Measurements from ENCODE around the gene OTOP1.
"Not testable (repeated sequence)": the region's sequence is repeated elsewhere in the genome, so short reads cannot be mapped to it uniquely, and the experiment has no call there.

Gene OTOP1, protein sequence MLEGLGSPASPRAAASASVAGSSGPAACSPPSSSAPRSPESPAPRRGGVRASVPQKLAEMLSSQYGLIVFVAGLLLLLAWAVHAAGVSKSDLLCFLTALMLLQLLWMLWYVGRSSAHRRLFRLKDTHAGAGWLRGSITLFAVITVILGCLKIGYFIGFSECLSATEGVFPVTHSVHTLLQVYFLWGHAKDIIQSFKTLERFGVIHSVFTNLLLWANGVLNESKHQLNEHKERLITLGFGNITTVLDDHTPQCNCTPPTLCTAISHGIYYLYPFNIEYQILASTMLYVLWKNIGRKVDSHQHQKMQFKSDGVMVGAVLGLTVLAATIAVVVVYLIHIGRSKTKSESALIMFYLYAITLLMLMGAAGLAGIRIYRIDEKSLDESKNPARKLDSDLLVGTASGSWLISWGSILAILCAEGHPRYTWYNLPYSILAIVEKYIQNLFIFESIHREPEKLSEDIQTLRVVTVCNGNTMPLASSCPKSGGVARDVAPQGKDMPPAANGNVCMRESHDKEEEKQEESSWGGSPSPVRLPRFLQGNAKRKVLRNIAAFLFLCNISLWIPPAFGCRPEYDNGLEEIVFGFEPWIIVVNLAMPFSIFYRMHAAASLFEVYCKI

DNA sequence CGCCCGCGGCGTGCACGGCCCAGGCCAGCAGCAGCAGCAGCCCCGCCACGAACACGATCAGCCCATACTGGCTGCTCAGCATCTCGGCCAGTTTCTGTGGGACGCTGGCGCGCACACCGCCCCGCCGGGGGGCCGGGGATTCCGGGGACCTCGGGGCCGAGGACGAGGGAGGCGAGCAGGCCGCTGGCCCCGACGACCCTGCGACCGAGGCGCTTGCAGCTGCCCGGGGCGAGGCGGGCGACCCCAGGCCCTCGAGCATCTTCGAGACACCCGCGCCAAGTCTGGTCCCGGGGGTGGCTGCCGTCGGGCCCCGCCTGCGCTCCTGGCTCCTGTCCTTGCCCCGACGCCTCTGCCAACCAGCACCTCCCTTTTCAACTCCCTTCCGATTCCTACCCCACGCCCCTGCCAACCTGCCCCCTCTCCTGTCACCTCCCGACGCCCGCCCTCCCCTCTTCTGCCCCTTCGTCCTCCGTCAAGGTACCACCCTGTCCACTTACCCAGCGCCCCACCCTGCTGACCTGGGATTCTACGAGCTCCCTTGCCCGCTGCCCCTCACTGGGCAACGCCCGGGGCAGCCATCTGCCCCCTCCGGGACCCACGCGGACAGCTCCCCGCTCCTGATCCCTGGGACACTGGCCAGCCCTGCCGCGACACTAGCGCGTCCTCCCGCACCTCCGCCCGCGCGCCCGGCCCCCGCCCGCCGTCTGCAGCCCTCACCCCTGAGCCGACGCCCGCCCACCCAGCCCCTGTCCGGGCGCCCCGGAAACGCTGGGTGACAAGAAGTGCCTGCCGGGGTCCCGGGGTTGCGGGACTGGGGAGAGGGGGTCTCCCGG is at the start of gene OTOP1:
TSS of gene OTOP1 (minus strand) at position 324 of the 833 bp plus-strand sequence. CDS start at position 259, 65 bp downstream.
- no peak for DNase-seq (ENCODE audit: low spot score)

DNA sequence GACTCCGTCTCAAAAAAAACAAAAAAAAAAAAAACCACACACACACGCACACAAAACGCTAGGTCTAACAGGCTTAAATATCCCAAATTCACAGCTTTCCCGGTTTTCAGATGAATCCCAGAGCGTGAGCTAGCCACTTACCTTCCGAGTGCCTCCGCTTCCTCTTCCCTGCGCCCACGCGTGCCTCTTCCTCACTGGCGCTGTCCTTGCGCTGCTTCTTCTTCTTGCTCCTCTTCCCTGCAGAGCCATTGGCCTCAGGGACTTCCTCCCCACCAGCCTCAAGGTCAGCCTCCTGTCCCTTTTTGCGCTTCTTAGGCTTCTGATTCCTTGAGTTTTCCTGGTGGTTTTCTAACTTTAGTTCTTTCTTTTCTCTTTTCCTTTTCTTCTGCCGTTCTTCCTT is 47.5 kb upstream of the OTOP1 start:
- no peak for DNase-seq (ENCODE audit: low spot score)

DNA sequence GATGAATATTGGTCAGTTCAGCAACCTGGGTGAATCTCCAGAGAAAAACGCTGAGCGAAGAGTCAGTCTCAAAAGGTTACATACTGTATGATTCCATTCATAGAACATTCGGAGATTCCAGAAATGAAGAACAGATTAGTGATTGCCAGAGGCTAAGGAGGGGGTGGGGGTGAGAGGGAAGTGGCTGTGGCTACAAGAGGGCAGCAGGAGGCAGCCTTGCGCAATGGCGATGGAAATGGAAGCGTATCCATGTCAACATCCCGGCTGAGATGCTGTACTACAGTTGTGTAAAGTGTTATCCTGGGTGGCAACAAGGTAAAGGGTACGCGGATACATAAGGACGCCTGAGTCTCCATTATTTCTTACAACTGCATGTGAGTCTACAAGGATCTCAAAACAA is 45.2 kb upstream of the OTOP1 start:
- no peak for DNase-seq (ENCODE audit: low spot score)

DNA sequence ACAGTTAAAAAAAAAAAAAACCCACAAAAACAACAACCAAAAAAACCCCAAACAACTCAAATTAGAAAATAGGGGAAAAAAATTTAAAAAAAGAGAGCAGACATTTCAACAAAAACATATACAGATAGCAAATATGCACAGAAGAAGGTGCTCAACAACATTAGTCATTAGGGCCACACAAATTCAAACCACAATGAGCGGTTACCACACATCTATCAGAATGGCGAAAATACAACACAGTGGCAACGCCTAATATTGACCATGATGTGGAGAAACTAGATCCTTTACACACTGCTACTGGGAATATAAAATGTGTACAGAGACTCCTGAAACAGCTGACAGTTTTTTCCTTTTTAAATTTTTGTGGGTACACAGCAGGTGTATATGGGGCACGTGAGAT is 43.8 kb upstream of the OTOP1 start:
- DNase-seq (ENCODE audit: low spot score): no peak

DNA sequence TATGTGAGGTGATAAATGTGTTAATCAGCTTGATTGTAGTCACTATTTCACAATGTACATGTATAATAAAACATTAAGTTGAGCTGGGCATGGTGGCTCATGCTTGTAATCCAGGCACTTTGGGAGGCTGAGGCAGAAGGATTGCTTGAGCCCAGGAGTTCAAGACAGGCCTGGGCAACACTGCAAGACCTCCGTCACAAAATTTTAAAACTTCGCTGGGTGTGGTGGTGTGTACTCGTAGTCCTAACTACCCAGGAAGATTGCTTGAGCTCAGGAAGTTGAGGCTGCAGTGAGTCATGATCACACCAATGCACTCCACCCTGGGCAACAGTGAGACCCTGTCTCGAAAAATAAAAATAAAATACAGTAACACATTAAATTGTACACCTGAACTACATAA is 43.1 kb upstream of the OTOP1 start:
- no peak for DNase-seq (ENCODE audit: low spot score)

DNA sequence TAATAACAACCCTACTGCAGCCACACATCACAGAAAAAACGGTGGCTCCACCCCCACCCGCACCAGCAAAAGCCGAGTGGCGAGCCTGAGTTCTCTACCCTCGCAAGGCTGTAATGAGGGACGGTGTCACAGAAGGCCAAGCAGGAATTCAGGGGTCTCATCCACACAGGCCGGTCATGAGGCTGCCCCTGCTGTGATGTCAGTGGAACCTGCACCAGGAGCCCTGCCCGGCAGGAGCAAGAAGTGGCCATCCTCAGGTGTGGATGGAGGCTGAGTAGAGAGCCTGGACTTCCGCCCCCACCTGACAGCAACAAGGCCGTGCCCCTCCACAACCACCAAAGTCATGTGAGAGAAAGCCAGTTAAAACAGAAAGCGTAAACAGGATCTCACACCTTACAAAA is 42.6 kb upstream of the OTOP1 start:
- DNase-seq (ENCODE audit: low spot score): no peak

DNA sequence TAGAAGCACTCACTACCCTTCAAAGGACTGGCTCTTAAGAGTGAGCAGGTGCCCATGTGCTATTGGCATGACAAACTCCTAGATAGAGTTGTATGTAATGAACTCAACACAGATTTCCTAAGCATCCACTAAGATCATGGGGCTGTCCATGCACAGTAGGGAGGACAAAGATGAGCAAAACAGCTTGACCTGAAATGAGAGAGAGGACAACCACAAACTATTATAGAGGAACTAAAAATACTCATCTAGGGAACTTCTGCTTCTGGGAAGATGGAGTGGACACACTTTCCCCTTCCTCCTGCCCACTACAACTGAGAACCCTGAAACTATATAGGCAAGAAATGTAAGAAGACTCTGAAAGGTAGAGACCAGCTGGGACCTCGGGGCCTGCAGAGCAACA is 42.0 kb upstream of the OTOP1 start:
- no peak for DNase-seq (ENCODE audit: low spot score)

DNA sequence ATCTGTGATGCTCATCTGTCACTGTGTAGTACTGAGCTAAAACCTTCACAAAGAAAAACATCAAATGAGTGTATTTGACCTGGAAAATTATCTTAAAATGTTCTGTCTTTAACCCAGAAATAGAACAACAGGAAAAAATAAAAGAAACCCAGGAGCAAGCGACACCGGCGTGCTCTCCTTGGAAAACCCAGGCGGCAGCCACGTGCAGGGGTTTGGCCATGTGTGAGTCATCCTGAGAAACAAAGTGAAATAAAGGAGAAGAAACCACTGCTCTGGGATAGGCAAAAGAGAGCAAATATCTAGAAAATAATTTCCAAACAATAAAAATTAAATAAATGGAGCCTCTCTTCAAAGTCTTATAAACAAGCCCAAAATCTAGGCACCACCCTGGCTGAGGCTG is 41.3 kb upstream of the OTOP1 start:
- no peak for DNase-seq (ENCODE audit: low spot score)

DNA sequence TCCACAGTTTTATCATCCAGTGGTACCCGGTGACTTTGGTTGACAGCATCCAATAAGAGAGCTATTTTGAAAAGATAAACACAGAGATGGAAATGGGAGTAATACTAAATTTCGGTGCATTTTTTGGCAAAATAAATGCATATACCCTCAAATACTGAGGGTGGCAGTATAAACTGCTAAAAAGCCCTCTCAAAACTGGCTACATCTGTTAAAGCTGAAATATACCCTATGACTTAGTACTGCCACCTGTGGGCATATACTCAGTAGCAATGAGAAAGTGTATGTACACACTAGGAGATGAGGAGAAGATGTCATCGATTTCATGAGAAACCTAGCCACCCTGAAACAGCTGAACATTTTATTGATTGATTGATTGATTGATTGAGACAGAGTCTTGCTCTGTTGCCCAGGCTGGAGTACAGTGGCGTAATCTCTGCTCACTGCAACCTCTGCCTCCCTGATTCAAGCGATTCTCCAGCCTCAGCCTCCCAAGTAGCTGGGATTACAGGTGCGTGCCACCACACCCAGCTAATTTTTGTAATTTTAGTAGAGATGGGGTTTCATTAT is 33.5 kb upstream of the OTOP1 start:
- DNase-seq (ENCODE audit: low spot score): peak; percentile 71

DNA sequence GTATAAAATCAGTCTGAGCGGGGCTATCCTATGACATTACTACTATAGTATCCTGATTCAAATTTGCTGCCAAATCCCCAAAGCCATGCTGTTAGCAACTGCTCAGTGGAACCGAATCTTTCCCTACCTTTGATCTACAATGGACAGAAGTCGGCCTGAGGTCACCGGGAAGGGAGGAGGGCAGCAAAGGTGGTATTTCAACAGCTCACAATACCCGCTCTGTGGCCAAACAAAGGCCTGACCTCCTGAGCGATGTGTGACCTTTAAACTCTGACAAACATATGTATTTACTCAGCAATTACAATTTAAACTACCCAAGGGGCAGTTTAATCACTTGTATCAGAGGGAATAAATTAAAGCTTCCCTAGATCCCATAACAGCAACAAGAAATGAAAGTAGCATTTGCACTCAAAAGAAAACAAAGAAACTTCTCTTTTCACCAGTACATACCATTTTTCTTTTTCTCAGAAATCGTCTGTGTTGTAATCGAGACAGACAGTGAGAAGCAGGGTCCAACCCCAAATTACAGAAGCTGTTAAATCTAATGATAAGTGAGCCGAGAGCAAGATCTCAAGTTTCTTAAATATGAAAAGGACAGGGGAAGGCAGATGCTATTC is 32.9 kb upstream of the OTOP1 start:
- DNase-seq (ENCODE audit: low spot score): no peak

DNA sequence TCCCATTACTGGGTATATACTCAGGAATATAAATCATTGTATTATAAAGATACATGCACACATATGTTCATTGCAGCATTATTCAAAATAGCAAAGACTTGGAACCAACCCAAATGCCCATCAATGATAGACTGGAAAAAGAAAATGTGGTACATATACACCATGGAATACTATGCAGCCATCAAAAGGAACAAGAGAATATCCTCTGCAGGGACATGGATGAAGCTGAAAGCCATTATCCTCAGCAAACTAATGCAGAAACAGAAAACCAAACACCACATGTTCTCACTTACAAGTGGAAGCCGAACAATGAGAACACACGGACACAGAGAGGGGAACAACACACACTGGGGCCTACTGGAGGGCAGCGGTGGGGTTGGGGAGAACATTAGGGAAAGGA is 31.0 kb upstream of the OTOP1 start:
- DNase-seq (ENCODE audit: low spot score): not testable (repeated sequence)

DNA sequence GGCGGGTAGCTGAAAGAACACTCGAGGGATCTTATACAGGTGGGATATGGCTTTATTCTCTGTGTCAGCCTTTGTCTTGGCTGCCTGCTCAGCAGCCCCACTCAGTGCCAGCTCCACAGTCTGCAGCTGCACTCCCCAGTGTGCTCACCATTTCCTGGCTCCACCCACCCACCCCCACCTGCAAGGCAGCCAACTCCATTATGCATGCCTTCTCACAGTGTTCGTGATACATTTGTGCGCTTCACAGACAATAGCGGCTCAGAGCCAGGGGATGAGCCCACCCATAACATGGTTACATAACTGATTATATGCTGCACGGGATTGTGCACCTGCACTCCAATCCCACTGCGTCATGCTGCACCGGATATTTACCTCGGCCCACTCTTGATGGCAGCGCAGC is 30.1 kb upstream of the OTOP1 start:
- DNase-seq (ENCODE audit: low spot score): no peak

DNA sequence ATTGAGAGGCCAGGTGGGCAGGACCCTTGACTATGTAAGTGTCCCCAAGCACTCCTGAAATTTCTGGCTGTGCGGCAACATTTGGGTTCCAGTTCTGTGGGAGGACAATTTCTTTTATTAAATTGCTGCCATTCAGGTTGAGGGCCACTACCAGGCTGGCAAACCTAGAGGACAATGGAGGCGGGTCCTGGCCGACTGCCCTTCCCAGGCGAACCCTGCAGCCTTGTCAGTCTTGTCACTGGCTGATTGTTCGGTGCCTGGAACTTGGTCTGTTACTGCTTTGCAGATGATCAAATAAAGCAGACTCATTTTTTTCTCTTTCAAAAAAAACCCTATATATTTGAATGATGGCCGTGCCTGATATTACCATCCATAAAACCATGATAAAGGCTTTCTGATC is 27.9 kb upstream of the OTOP1 start:
- DNase-seq (ENCODE audit: low spot score): no peak

DNA sequence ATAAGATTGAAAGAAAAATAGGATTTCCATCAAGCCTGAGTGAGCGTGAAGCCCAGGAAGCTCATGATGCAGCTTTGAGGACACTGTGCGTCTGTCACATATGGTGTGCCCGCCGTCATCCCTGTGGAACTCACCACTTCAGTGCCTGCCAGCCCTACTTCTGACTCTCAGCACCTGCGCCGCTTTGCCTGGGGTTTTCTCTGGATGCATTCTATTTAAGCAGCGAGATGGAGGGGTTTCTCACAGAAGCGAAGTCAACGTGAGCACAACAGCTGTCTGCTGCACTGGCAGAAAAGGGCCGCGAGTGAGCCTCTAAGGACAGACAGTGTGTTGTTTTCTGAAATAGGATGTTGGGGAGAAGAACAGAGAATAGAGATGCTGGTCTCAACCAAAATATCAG is 27.5 kb upstream of the OTOP1 start:
- no peak for DNase-seq (ENCODE audit: low spot score)

DNA sequence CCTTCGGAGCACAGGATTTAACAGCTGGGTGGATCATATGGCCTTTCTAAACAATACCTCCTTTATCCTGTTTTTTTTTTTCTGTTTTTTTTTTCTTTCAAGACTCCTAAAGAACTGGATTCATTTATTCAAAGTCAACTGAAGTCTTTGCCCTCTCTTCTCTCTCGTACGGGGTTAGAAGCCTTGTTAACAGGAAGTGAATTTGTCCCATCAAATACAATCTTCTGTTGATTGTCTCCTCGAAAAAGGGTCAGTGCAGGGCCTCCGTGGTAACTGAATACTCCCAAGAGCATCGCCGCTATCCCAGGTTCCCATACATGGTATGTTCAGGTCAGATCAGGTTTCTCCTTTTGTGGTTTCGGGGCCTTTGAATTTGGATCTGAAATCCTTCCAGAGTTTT is 23.1 kb upstream of the OTOP1 start:
- DNase-seq (ENCODE audit: low spot score): no peak

DNA sequence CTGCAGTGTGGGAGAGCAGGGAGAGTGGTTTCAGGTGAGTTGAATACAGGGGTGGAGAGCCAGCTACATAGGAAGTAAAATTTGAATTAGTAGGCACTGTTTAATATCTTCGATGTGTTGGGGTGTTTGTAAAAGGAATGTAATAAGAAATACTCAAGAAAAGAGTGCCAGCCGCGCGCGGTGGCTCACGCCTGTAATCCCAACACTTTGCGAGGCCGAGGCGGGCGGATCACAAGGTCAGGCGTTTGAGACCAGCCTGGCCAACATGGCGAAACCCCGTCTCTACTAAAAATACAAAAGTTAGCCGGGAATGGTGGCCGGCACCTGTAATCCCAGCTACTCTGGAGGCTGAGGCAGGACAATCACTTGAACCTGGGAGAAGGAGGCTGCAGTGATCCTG is 22.6 kb upstream of the OTOP1 start:
- DNase-seq (ENCODE audit: low spot score): not testable (repeated sequence)

DNA sequence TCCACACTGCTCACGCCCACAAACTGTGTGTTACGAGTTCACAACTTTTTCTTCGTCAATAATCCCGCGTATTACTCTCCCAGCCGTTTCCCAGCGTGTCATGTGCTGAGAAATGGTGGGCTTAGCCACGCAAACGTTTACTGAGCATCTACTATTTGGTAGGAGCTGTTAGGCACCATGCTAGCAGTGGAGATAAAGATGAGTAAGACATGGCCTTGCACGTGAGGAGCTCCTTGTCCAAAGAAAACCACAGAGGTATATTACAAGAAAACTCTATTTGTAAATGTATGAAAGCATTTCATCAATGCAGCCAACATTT is 22.1 kb upstream of the OTOP1 start:
- DNase-seq (ENCODE audit: low spot score): no peak

DNA sequence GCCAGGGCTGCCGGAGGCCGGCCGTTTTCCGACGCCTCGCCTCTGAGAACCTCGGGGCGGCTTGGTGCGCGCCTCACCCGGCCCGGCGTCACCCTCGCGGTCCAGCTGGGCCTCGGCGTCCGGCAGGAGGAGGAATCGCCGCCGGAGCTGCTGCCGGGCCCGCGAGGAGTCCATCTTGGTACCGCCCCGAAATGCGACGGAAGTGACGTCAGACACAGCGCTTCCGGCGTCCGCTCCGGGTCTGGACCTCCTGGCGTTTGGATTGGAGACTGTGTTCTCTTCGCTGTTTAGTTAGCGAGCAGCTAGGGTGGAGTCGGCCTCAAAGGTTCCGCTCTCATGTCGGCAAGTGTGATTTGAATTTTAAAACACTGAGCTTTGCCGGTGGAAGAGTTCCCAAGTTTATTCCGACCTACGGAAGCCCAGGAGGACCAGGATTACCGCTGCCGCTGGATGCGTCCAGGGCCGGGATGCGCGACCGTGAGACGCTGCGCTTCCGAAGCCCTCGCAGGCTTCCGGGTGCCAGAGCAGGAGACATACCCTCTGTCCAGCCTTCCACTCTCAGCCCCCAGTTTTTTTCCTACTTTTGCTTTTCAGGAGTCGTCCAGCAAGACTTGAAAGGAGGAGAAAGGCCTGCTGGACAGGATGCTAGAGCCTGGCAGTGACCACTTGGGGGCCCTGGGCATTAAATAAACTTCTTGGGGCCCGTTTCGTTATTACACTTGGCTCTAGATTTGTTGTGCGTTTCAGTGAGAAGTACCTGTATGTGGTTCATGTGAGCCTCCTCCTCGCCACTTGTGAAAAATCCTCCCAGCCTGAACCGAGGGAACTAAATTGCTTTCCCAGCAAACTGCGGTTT is 21.5 kb upstream of the OTOP1 start, which contains the start of gene TMEM128:
TSS of gene TMEM128 (minus strand) at position 195 of the 856 bp plus-strand sequence. CDS start at position 174, 21 bp downstream.
- peak; percentile 98 for DNase-seq (ENCODE audit: low spot score)

DNA sequence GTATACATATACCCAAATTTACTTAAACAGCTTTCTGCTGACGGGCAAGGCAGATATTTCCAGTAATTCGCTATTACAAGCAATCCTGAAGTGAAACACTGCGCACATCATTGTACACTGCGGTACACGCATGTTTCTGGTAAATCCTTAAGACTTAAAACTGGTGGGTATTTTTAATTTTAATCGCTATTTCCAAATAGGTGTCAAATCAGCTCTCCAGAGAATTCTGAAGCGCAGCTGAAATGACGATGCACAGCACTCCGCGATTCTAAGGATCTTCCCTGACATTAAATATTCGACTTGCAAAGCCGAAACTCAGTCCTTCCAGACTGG is 20.9 kb upstream of the OTOP1 start:
- DNase-seq (ENCODE audit: low spot score): no peak

DNA sequence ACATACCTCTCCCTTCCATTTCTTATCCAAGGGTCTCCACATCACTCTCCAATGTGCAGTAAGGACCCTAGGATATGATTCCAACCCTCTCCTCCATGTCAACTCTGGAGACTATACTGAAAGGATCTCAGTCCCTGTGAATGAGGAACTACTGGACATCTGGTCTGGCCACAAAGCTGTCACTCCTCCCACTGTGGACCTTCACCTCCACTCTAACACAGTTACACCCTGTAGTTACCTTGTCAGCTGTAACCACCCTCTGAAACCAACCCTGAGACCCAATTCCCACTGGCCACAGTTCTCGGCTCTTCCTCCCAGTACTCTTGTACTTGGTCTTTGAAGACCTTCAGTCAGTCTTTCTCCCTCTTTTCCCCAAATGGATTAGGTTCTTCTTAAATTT is 18.4 kb upstream of the OTOP1 start:
- no peak for DNase-seq (ENCODE audit: low spot score)

DNA sequence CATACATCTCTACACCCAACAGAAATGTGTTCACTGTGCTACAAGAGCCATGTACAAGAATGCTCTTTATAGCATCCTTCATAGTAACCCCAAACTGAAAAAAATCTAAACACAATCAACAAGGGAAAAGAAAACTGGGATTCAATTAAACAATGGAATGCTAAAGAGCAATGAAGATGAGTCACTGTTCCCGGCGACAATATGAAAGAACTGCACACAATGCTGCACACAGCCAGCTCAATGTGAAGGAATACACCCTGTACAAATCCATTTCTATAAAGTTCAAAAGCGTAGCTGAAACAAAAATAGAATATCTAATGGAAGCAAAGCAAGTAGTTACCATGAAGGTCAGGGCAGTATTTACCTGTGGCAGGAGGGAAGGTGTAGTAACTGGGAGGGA is 12.8 kb upstream of the OTOP1 start:
- DNase-seq (ENCODE audit: low spot score): not testable (repeated sequence)
